Posterior cingulate gyrus (tissue), 11 donors: Measurements from ENCODE around the gene PDP2.

ENCODE experiments used
- DNase-seq, 10 donors: peaks; one replicate each; pipeline versions ENCODE4 v3.0.0 to v3.0.0-alpha.2; 2020 to 2021; ENCODE audit warnings: mixed read lengths in 3 of 10
- intact Hi-C: fragments of 100-400 bp; cut with DNase I; formaldehyde crosslinking; loops from one replicate; pipeline ENCODE4 v1.15.1; 2023

Gene PDP2

DNA sequence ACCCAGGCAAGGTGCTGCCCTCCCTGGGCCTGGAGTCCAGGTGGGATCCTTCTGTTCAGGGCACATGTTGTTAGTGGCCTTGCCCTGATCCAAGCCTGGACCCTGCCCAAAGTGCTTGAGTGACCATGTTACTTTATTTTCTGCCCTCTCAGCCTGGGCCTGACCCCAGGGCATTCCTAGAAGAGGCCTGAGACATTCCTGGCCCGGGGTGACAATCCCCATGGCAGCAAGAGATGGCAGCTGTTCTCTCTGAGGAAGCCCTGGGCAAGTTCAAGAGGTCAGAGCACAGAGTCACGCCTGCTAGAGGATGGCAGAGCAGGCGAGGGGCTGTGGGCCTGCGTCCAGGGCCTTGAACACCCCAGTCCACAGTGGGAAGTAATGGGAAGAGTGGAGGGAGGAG lies 33.4 kb downstream of the PDP2 start:
- no peak for DNase-seq
- intact Hi-C loops: no loop called here

- intact Hi-C loops: no loop called here
- DNase-seq: no peak
Observed at GRCh38 chr16:66914541-66914940, 34.2 kb downstream of the PDP2 start.

GRCh38 chr16:66915041-66915440 lies 34.7 kb downstream of the PDP2 start:
- intact Hi-C loops: no loop called here
- DNase-seq: no peak

DNA sequence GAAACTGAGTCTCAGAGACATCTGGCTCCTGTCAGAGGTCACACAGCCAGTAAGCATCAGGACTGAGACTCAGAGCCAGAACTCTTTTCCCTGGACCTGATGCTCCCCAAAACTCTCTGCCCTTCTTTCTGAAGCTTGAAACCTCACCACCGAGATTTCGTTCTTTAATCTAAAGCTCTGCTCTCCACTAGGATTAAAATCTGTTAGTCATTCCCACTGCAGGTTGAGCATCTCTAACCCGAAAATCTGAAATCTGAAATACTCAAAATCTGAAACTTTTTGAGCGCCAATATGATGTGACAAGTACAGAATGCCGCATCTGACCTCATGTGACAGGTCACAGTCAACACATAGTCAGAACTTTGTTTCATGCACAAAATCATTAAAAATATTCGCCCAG lies 36.2 kb downstream of the PDP2 start:
- intact Hi-C loops: no loop called here
- DNase-seq: no peak

DNA sequence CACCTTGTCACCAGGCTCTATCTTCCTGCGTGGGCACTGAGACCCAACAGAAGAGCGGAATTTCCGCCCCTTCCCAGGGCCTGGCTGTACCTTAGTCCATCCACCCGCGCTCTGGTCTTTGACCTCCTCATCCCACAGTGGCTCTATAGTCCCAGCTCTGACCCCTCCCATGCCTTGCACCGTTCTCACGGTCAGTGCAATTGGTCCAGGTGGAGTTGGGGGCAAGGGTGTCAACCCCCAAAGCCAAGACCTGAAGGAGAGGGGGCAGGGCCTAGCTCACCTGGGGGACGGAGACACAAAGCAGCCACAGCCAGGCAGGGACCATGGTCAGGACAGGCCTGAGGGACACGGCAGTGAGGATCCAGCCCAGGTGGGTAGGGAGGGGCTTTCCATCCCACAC lies 37.4 kb downstream of the PDP2 start:
- DNase-seq: no peak
- intact Hi-C loops: no loop called here

GRCh38 chr16:66918355-66918754 lies 38.0 kb downstream of the PDP2 start:
- intact Hi-C loops: no loop called here
- DNase-seq: no peak

GRCh38 chr16:66918803-66919568 lies 38.7 kb downstream of the PDP2 start, which contains the start of gene CDH16:
TSS of gene CDH16 (minus strand) at chr16:66918885. CDS start at chr16:66918065, 820 bp downstream.
- no peak for DNase-seq
- intact Hi-C loops: no loop called here

GRCh38 chr16:66919569-66920298 lies 39.4 kb downstream of the PDP2 start:
- intact Hi-C loops: no loop called here
- DNase-seq: no peak

GRCh38 chr16:66920299-66920590 lies 39.9 kb downstream of the PDP2 start:
- DNase-seq: no peak
- intact Hi-C loops: no loop called here

- intact Hi-C loops: no loop called here
- DNase-seq: no peak
Observed at GRCh38 chr16:66920924-66921680, 40.8 kb downstream of the PDP2 start.

- intact Hi-C loops: no loop called here
- no peak for DNase-seq
Observed at GRCh38 chr16:66921729-66922450, 41.6 kb downstream of the PDP2 start.

DNA sequence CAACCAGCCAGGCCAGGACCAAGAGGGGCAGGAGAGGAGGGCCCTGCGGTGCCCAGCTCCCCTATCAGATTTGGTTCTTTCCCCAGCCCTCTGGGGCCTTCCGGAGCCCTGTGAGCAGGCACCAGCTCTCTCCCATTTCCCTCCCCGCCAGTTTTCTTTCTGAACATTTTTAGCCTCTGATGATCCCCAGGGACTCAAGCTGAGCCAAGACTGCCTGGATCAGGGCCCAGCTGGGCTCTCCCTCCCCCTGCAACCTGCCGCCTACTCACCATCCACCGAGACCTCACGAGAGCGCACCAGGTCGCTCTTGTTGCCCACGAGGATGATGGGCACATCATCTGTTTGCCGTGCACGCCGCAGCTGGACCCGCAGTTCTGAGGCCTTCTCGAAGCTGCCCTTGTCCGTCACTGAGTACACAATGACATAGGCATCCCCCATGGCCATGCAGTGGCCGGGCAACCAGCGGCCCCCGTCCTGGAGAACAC lies 43.0 kb downstream of the PDP2 start:
- intact Hi-C loops: no loop called here
- DNase-seq: no peak

DNA sequence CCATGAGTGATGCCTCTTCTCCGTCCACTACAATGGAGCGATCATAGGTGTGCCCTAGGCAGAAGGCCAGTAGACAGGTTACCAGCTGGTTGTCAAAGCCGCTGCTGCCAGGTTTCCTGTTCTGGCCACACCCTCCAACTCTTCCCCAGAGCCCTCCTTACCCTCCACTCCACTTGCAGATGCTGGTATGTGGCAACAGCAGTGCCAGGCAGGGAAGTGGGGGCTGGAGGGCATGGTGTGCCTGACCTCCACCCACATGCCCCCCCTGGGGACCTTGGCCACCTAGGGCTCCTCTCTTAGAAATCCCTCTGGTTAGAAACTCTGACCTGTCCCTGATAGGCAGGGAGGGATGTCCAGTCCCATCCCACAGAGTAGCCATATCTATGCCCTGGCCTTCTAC lies 43.6 kb downstream of the PDP2 start:
- intact Hi-C loops: no loop called here
- DNase-seq: no peak

- no peak for DNase-seq
- intact Hi-C loops: no loop called here
Observed at GRCh38 chr16:66924527-66925321, 44.4 kb downstream of the PDP2 start.

- no peak for DNase-seq
- intact Hi-C loops: no loop called here
Observed at GRCh38 chr16:66925322-66925840, 45.1 kb downstream of the PDP2 start, which contains the start of gene RRAD. TSS of gene RRAD (minus strand) at chr16:66925535. CDS start at chr16:66925179, 356 bp downstream.

GRCh38 chr16:66926171-66926947 lies 46.0 kb downstream of the PDP2 start:
- intact Hi-C loops: no loop called here
- peak in 1 of 10 donors; percentile 24 for DNase-seq

GRCh38 chr16:66926961-66927436 lies 46.7 kb downstream of the PDP2 start:
- intact Hi-C loops: no loop called here
- no peak for DNase-seq

- intact Hi-C loops: no loop called here
- no peak for DNase-seq
Observed at GRCh38 chr16:66927918-66928649, 47.8 kb downstream of the PDP2 start.
